Smooth muscle cell (in vitro differentiated cells): ENCODE results near the gene FTO. TPM values are rescaled to one million over a fixed set of nuclear protein-coding genes. Genes with fewer than 3 reads are reported as not detected.

Source experiments
- DNase-seq: peaks from one replicate; lab custom pipeline; 2025; ENCODE audit not compliant: unreplicated experiment; lab: John Stamatoyannopoulos, UW
- H2AFZ ChIP-seq: fragments of 200-600 bp; sonication (generic); 2 replicates; pipeline ENCODE4 v1.6.0; 2016; ENCODE audit warnings: antibody characterized with exemption, low read depth, mild to moderate bottlenecking
- H3F3A ChIP-seq: fragments of 200-600 bp; sonication (generic); 2 replicates; pipeline ENCODE4 v1.6.0; 2017; ENCODE audit warnings: antibody characterized with exemption, low read depth
- H3K27ac ChIP-seq: fragments of 200-600 bp; sonication (generic); 2 replicates; pipeline ENCODE4 v1.5.1; 2016; ENCODE audit warnings: low read depth, mild to moderate bottlenecking
- H3K27me3 ChIP-seq: fragments of 200-600 bp; sonication (generic); 2 replicates; pipeline ENCODE4 v1.6.1; 2016; ENCODE audit warnings: low read depth, mild to moderate bottlenecking
- H3K36me3 ChIP-seq: fragments of 200-600 bp; sonication (generic); 2 replicates; pipeline ENCODE4 v1.5.1; 2016; ENCODE audit warnings: low read depth
- H3K4me1 ChIP-seq: fragments of 200-600 bp; sonication (generic); 2 replicates; pipeline ENCODE4 v1.5.1; 2016; ENCODE audit warnings: low read depth
- H3K4me2 ChIP-seq: fragments of 200-600 bp; sonication (generic); 2 replicates; pipeline ENCODE4 v1.6.0; 2016; ENCODE audit warnings: mild to moderate bottlenecking
- H3K4me3 ChIP-seq: fragments of 200-600 bp; sonication (generic); 2 replicates; pipeline ENCODE4 v1.5.1; 2016; ENCODE audit warnings: mild to moderate bottlenecking
- H3K79me2 ChIP-seq: fragments of 200-600 bp; sonication (generic); 2 replicates; pipeline ENCODE4 v1.6.0; 2016; ENCODE audit warnings: low read depth, mild to moderate bottlenecking
- H3K9ac ChIP-seq: fragments of 200-600 bp; sonication (generic); 2 replicates; pipeline ENCODE4 v1.6.0; 2016; ENCODE audit warnings: low read depth
- H3K9me3 ChIP-seq: fragments of 200-600 bp; sonication (generic); replicated peaks from 2 replicates; pipeline ENCODE4 v1.5.1; 2016; ENCODE audit warnings: low read depth
- H4K20me1 ChIP-seq: fragments of 200-600 bp; sonication (generic); 2 replicates; pipeline ENCODE4 v1.6.0; 2016; ENCODE audit warnings: low read depth
- WGBS: methylation state at CpG from one replicate; pipeline ENCODE4 v1.1.7; 2016; ENCODE audit warnings: low lambda C conversion rate; 5-methylcytosine and 5-hydroxymethylcytosine counted together
- polyA plus RNA-seq: library from polyadenylated mRNA; unstranded; fragments of >200 nt; fragmentation: Nextera tagmentation; extraction: Ambion mirVana; gene quantifications from 2 replicates; pipeline ENCODE4 v1.2.1, GENCODE V29; 2016
- total RNA-seq: library from RNA; depleted of rRNA; stranded (reverse); fragments of >200 nt; gene quantifications from 2 replicates; pipeline ENCODE4 v1.2.3, GENCODE V29; 2014
- TF ChIP-seq, protein P1 (sequence below): fragments of 200-600 bp; sonication (generic); IDR thresholded peaks from 2 replicates; pipeline ENCODE4 v1.5.1; 2017; ENCODE audit warnings: borderline replicate concordance, mild to moderate bottlenecking, antibody characterized with exemption; ENCODE audit not compliant: insufficient read depth, poor library complexity, severe bottlenecking

FTO gene
- total and polyA plus RNA-seq, 2 experiments from 2014 or later, result 81.1 to 89.9 TPM

DNA sequence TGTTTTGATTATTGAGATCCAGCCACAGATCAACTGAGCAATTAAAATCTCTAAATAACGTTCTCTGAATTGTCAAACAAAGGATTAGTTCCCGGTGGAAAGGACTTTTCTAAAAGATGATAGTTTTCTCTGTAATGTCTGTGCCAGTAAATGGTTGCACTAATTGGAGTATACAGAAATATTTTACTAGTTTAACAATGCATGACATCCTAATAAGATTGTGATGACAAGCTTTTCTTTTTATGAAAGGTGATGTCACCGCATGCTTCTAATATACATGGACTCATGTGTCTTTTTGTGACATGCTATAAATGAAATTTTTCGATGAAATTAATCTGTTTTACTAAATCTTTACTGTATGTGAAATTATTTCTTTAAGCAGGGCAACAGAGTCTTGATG is 371.5 kb downstream of the FTO start:
- H3K9ac ChIP-seq, result no peak overlapping the region
- no peaks in the 10 kb centered on the region for H4K20me1 ChIP-seq
- no peaks in the 10 kb centered on the region for H3K27me3 ChIP-seq
- no peak overlapping the region for H3K4me3 ChIP-seq
- no peak overlapping the region for H3K4me2 ChIP-seq
- H3K36me3 ChIP-seq, result no peaks in the 10 kb centered on the region
- no peak overlapping the region for H2AFZ ChIP-seq
- no peaks in the 10 kb centered on the region for H3K9me3 ChIP-seq
- no peak for DNase-seq
- no peaks in the 10 kb centered on the region for H3K4me1 ChIP-seq
- 84% methylated on average over 4 of the region's 4 CpGs for WGBS
- no peak overlapping the region for H3K27ac ChIP-seq
- H3F3A ChIP-seq, result no peaks in the 10 kb centered on the region
- TF ChIP-seq, protein P1, sequence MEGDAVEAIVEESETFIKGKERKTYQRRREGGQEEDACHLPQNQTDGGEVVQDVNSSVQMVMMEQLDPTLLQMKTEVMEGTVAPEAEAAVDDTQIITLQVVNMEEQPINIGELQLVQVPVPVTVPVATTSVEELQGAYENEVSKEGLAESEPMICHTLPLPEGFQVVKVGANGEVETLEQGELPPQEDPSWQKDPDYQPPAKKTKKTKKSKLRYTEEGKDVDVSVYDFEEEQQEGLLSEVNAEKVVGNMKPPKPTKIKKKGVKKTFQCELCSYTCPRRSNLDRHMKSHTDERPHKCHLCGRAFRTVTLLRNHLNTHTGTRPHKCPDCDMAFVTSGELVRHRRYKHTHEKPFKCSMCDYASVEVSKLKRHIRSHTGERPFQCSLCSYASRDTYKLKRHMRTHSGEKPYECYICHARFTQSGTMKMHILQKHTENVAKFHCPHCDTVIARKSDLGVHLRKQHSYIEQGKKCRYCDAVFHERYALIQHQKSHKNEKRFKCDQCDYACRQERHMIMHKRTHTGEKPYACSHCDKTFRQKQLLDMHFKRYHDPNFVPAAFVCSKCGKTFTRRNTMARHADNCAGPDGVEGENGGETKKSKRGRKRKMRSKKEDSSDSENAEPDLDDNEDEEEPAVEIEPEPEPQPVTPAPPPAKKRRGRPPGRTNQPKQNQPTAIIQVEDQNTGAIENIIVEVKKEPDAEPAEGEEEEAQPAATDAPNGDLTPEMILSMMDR, result no peak
- H3K79me2 ChIP-seq, result no peaks in the 10 kb centered on the region

DNA sequence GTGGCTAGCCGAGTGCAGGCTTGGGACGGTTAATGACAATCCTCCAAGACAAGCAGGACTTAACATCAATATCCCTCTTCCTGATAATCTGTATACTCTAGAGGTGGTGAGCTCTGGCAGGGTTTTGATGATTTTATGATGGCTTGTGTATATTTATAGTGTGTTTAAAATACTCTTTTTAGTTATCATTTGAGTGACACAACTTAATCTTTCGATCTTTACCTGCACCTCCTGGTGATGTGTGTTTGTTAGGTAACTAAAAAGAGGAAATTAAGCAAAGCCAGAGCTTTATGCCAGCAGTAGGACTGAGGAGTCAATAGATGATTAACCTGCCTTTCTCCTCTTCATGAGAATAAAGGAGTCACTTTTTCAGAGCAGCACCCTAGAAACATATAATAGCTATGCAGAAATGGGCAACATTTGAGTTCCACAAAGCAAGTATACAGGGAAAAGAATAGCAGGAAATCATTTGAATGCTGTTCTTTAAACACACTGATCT is 372.1 kb downstream of the FTO start:
- Histone ChIP-seq H3K27me3 (no peaks in the 10 kb centered on the region), H3K4me2 (no peak overlapping the region), H3K79me2 (no peaks in the 10 kb centered on the region), H3K4me3 (no peak overlapping the region), H4K20me1 (no peaks in the 10 kb centered on the region), H2AFZ (no peak overlapping the region), H3K9me3 (no peaks in the 10 kb centered on the region), H3F3A (no peaks in the 10 kb centered on the region), H3K9ac (no peak overlapping the region), H3K4me1 (no peaks in the 10 kb centered on the region), H3K27ac (no peak overlapping the region), H3K36me3 (no peaks in the 10 kb centered on the region)
- DNase-seq, result no peak
- TF ChIP-seq, protein P1, result no peak
- 85% methylated on average over 3 of the region's 3 CpGs for WGBS

DNA sequence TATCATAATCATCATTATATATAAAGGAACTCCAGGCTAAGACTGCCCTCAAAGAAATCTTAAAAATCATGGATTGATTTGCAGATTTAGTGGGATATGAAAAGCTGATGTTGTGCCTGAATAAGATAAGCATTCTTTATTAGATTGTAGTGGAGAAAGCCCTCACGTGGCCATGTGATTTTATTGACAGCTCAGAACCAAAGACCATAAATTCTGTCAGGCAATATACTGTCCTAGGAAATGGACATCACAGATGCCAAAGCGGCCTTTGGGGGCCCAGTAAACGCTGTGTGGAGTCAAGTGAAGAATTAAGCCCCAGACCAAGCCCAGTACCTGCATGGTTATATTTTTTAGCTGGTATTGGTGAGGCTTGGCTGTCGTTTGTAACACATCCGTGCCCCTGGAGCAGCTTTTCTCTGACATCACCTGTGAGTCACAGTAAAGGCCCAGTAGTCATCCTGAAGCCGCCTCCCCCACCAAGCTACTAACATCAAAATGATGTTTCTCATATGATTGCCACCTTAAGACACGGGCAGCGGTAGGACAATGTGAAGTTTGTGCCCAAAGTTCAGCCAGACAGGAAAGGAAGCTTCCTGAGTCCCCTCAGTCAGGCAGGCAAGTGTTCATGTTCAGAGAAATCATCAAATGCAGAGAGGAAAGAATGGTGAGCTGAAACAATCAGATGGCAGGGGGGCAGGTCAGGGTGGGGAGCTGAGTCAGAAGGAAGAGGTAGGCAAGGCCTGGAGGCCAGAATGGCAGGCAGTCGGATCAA is 373.3 kb downstream of the FTO start:
- Histone ChIP-seq H3F3A (no peaks in the 10 kb centered on the region), H3K4me1 (no peaks in the 10 kb centered on the region), H3K4me3 (no peak overlapping the region), H3K36me3 (no peaks in the 10 kb centered on the region), H3K9me3 (no peaks in the 10 kb centered on the region), H3K79me2 (no peaks in the 10 kb centered on the region), H3K4me2 (no peak overlapping the region), H3K27me3 (no peaks in the 10 kb centered on the region), H2AFZ (no peak overlapping the region), H3K27ac (peak overlapping the region; percentile 49), H3K9ac (peak overlapping the region; percentile 50), H4K20me1 (no peaks in the 10 kb centered on the region)
- no peak for DNase-seq
- TF ChIP-seq, protein P1, result no peak
- 71% methylated on average over 9 of the region's 9 CpGs for WGBS
